Hepatocyte (in vitro differentiated cells): ENCODE data around the gene ESR1. TPM values are rescaled to one million over a fixed set of nuclear protein-coding genes. Genes with fewer than 3 reads are reported as not detected.

Experiments used
- DNase-seq: peaks from one replicate; pipeline ENCODE4 v3.0.0-alpha.2; 2016; ENCODE audit warnings: low spot score
- H2AFZ ChIP-seq: fragments of 200-600 bp; sonication (generic); 2 replicates; pipeline ENCODE4 v1.6.0; 2016; ENCODE audit warnings: antibody characterized with exemption, mild to moderate bottlenecking
- H3K27ac ChIP-seq: fragments of 200-600 bp; sonication (generic); 2 replicates; pipeline ENCODE4 v1.5.1; 2016; ENCODE audit warnings: mild to moderate bottlenecking
- H3K27me3 ChIP-seq: fragments of 200-600 bp; sonication (generic); 2 replicates; pipeline ENCODE4 v1.6.1; 2016
- H3K36me3 ChIP-seq: fragments of 200-600 bp; sonication (generic); replicated peaks from 2 replicates; pipeline ENCODE4 v1.5.1; 2016; ENCODE audit warnings: low read depth; ENCODE audit not compliant: insufficient read depth
- H3K4me1 ChIP-seq: fragments of 200-600 bp; sonication (generic); 2 replicates; pipeline ENCODE4 v1.5.1; 2016; ENCODE audit warnings: mild to moderate bottlenecking, moderate library complexity; ENCODE audit not compliant: insufficient read depth
- H3K4me2 ChIP-seq: fragments of 200-600 bp; sonication (generic); 2 replicates; pipeline ENCODE4 v1.6.0; 2016
- H3K4me3 ChIP-seq: fragments of 200-600 bp; sonication (generic); 2 replicates; pipeline ENCODE4 v1.5.1; 2016; ENCODE audit warnings: mild to moderate bottlenecking
- H3K79me2 ChIP-seq: fragments of 200-600 bp; sonication (generic); 2 replicates; pipeline ENCODE4 v1.6.0; 2017; ENCODE audit warnings: mild to moderate bottlenecking
- H3K9me2 ChIP-seq: fragments of 200-600 bp; sonication (generic); replicated peaks from 2 replicates; pipeline ENCODE4 v1.6.0; 2017; ENCODE audit warnings: mild to moderate bottlenecking; ENCODE audit not compliant: insufficient read depth
- H3K9me3 ChIP-seq: fragments of 200-600 bp; sonication (generic); 2 replicates; pipeline ENCODE4 v1.5.1; 2016; ENCODE audit warnings: low read depth, mild to moderate bottlenecking
- H4K20me1 ChIP-seq: fragments of 200-600 bp; sonication (generic); 2 replicates; pipeline ENCODE4 v1.6.0; 2016; ENCODE audit warnings: mild to moderate bottlenecking; ENCODE audit not compliant: insufficient read depth, poor library complexity, severe bottlenecking
- CTCF ChIP-seq: fragments of 200-600 bp; sonication (generic); IDR thresholded peaks from 2 replicates; pipeline ENCODE4 v1.5.1; 2016; ENCODE audit warnings: antibody characterized with exemption, mild to moderate bottlenecking; ENCODE audit not compliant: poor library complexity
- EZH2 ChIP-seq: fragments of 200-600 bp; sonication (generic); IDR thresholded peaks from 2 replicates; pipeline ENCODE4 v1.6.1; 2016; ENCODE audit warnings: antibody characterized with exemption, mild to moderate bottlenecking, borderline replicate concordance
- EZH2phosphoT487 ChIP-seq: fragments of 200-600 bp; sonication (generic); IDR thresholded peaks from one replicate; pipeline ENCODE4 v1.6.1; 2018; ENCODE audit warnings: antibody characterized with exemption, mild to moderate bottlenecking, low read depth, moderate library complexity; ENCODE audit not compliant: unreplicated experiment, severe bottlenecking
- WGBS: methylation state at CpG from one replicate; pipeline ENCODE4 v1.1.6; 2016; ENCODE audit warnings: low lambda C conversion rate; ENCODE audit errors: missing lambda C conversion rate; 5-methylcytosine and 5-hydroxymethylcytosine counted together
- polyA plus RNA-seq: library from polyadenylated mRNA; unstranded; fragments of >200 nt; fragmentation: Nextera tagmentation; extraction: Ambion mirVana; gene quantifications from 2 replicates; pipeline ENCODE4 v1.2.1, GENCODE V29; 2016
- total RNA-seq: library from RNA; depleted of rRNA; stranded (reverse); fragments of >200 nt; gene quantifications from 2 replicates; pipeline ENCODE4 v1.2.3, GENCODE V29; 2014

The ESR1 gene
- total and polyA plus RNA-seq, 2 experiments from 2014 or later = 0.07 TPM; not detected in 1

DNA sequence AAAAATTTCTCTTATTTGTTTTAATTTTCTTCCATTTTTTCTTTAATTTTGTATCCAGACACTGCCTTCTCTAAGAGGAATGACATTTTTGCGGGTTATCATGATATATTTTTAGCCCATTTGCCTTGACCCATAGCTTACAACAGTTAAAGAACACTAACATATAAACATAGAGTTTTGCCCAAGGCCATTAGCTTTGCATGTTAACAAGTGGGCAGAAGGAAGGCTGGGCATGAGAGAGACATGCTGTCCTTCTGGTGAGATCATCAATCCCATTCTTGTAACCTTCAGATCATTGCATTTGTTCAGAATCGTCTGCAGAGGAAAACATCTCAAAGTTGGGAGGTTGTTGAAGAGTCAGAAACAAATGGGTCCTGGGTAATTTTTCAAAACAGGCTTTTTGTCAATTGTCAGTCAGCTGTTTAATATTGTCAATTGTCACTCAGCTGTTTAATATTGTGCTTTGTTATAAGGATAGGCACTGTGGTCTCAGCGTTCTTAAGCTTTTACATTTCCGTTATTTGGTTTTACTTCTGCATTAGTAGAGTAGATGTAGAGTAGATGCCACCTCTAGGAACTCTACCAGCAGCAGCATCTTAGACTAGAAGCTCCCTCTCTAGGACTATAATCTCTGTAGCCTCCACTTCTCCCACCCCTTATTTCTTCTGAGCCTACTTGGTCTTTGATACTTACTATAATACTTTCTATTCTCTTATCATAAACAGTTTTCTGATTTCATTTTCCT is 243.1 kb downstream of the ESR1 start:
- no peak for DNase-seq
- H3K9me3 ChIP-seq = no peaks in the 10 kb centered on the region
- no peaks in the 10 kb centered on the region for H3K36me3 ChIP-seq
- no peaks in the 10 kb centered on the region for H3K27me3 ChIP-seq
- no peak overlapping the region for H3K27ac ChIP-seq
- H3K4me3 ChIP-seq = no peak overlapping the region
- TF ChIP-seq EZH2phosphoT487 (no peak), EZH2 (no peak), CTCF (no peak)
- no peaks in the 10 kb centered on the region for H3K4me1 ChIP-seq
- 95% methylated on average over 4 of the region's 4 CpGs for WGBS
- H3K79me2 ChIP-seq = no peaks in the 10 kb centered on the region
- H3K9me2 ChIP-seq = no peaks in the 10 kb centered on the region
- H4K20me1 ChIP-seq = no peaks in the 10 kb centered on the region
- H2AFZ ChIP-seq = no peak overlapping the region
- no peak overlapping the region for H3K4me2 ChIP-seq

DNA sequence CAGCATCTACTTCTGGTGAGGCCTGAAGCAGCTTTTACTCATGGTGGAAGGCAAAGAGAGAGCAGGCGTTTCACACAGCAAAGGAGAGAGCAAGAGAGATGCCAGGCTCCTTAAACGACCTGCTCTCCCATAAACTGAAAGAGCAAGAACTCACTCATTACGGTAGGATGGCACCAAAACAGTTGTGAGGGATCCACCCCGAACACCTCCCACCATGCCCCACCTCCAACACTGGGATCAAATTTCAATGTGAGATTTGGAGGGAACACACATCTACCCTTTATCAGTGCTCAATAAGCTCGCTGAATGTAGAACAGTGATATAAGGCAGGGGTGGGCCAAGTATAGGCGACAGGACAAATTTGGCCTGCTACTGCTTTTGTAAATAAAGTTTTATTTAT is 244.6 kb downstream of the ESR1 start:
- no peak for TF ChIP-seq EZH2
- TF ChIP-seq CTCF = no peak
- no peak for TF ChIP-seq EZH2phosphoT487
- H3K4me1 ChIP-seq = no peaks in the 10 kb centered on the region
- no peak overlapping the region for H3K4me2 ChIP-seq
- H4K20me1 ChIP-seq = no peaks in the 10 kb centered on the region
- H3K36me3 ChIP-seq = no peaks in the 10 kb centered on the region
- no peaks in the 10 kb centered on the region for H3K79me2 ChIP-seq
- no peak for DNase-seq
- H3K27ac ChIP-seq = no peak overlapping the region
- no peak overlapping the region for H3K4me3 ChIP-seq
- no peaks in the 10 kb centered on the region for H3K9me2 ChIP-seq
- H3K27me3 ChIP-seq = no peaks in the 10 kb centered on the region
- H2AFZ ChIP-seq = no peak overlapping the region
- H3K9me3 ChIP-seq = no peaks in the 10 kb centered on the region
- 56% methylated on average over 6 of the region's 6 CpGs for WGBS

DNA sequence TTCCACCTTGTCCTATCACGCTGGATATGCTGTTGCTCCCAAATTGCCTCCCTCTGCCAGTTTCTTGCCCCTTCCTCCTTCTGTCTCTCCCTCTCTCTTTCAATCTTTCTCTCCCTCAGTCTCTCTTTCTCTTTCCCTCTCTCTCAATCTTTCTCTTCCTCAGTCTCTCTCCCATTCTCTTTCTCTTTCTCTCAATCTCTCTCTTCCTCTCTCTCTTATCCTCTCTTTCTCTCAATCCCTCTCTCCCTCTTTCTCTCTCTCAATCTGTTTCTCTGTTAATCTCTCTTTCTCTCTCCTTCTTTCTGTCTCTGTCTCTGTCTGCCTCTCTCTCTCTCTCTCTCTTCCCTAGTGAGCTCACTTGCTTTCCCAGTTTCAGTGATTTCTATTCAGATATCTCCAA is 245.8 kb downstream of the ESR1 start:
- no peaks in the 10 kb centered on the region for H3K36me3 ChIP-seq
- H3K4me3 ChIP-seq = no peak overlapping the region
- 88% methylated on average over 1 of the region's 1 CpG for WGBS

More for the DNA sequence above, 245.8 kb downstream of the ESR1 start:
- H3K9me2 ChIP-seq = no peaks in the 10 kb centered on the region
- H3K79me2 ChIP-seq = no peaks in the 10 kb centered on the region
- H3K27ac ChIP-seq = no peak overlapping the region
- TF ChIP-seq CTCF = no peak
- no peak for TF ChIP-seq EZH2phosphoT487
- no peak for TF ChIP-seq EZH2
- no peaks in the 10 kb centered on the region for H3K27me3 ChIP-seq
- H4K20me1 ChIP-seq = no peaks in the 10 kb centered on the region
- H2AFZ ChIP-seq = no peak overlapping the region
- no peaks in the 10 kb centered on the region for H3K4me1 ChIP-seq
- no peak for DNase-seq
- no peak overlapping the region for H3K4me2 ChIP-seq
- H3K9me3 ChIP-seq = no peaks in the 10 kb centered on the region
